Tibial nerve (tissue), 4 donors: ENCODE results near the gene IQCC.

Experiments used
- CTCF ChIP-seq, 5 experiments: fragments of 200-600 bp in 3 of 5; fragments of 450-650 bp in 2 of 5; sonication (generic) in 3 of 5; IDR thresholded peaks; one replicate each; pipeline ENCODE4 v1.5.1; 2016 to 2019; ENCODE audit warnings: antibody characterized with exemption in 5 of 5, mild to moderate bottlenecking in 3 of 5, moderate library complexity in 2 of 5
- EP300 ChIP-seq, 2 donors: sonication (generic); formaldehyde crosslinking; IDR thresholded peaks; one replicate each; pipeline ENCODE4 v1.6.1; 2017; ENCODE audit warnings: antibody characterized with exemption in 2 of 2, mild to moderate bottlenecking in 1 of 2
- POLR2A ChIP-seq, 2 donors: fragments of 450-650 bp; IDR thresholded peaks; one replicate each; pipeline ENCODE4 v1.6.1; 2017; ENCODE audit warnings: antibody characterized with exemption in 2 of 2, mild to moderate bottlenecking in 2 of 2, moderate library complexity in 2 of 2

GRCh38 chr1:32221581-32221979, 16.1 kb downstream of the IQCC start:
- TF ChIP-seq CTCF (IDR thresholded peaks at IDR 0.05) (no peak), POLR2A (IDR thresholded peaks at IDR 0.05) (no peak), EP300 (IDR thresholded peaks at IDR 0.05) (no peak)
